ENCODE data around the gene MCL1.
"Not testable (repeated sequence)": the region's sequence is repeated elsewhere in the genome, so short reads cannot be mapped to it uniquely, and the experiment has no call there.

MCL1 gene

DNA sequence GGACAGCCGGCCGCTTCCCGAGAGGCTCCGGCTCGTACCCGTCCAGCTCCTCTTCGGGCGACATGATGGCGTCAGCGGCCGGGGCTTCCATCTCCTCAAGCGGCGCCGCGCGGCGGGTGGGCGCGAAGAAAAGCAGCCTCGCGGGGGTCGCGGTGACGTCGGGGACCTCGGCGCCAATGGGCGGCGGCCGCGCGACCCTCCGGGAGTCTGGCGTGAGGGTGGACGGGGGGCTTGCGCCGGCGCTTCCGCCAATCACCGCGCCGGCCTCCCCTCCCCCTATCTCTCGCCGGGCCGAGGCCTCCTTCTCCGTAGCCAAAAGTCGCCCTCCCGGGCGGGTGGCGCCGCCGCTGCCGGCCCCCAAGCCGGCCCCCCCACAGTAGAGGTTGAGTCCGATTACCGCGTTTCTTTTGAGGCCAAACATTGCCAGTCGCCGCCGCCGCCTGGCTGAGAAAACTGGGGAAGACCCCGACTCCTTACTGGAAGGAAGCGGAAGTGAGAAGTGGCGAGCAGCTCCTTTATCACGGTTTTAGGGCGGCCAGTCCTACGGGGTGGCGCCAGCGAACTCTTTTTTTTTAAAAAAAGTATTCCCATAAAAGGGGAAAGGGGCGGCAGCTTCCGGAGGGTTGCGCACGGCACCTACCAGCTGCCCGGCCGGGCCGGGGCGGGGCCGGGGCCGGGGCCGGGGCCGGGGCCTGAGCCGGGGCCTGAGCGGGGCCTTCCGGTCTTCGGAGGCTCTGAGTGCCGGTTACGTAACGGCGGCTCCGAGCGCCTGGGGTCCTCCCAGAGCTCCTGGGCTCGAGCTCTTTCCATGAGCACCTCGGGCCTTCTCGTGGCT lies at the start of gene MCL1:
MCL1 (minus strand) TSS at position 501 of the 835 bp plus-strand sequence; CDS start at position 421, 80 bp downstream.
- DNase-seq (ENCODE audit: low read depth), result peak; percentile 84

DNA sequence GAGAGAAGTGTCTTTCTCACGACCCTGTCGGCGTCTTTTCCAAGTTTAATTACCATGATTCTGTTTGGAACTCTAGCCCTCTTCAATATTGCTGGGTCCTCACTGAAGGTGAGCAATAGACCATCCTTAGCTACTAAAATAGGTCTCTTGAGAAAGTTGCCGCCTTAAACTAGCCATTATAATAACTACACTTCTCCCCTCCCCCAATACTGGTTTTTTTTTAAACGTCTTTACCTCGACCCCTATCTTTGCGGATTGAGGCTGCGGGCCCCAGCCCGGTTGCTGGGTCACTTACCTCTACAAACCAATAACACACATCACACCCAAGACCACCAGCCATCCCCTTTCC lies 49.3 kb upstream of the MCL1 start:
- DNase-seq (ENCODE audit: low read depth), result no peak

DNA sequence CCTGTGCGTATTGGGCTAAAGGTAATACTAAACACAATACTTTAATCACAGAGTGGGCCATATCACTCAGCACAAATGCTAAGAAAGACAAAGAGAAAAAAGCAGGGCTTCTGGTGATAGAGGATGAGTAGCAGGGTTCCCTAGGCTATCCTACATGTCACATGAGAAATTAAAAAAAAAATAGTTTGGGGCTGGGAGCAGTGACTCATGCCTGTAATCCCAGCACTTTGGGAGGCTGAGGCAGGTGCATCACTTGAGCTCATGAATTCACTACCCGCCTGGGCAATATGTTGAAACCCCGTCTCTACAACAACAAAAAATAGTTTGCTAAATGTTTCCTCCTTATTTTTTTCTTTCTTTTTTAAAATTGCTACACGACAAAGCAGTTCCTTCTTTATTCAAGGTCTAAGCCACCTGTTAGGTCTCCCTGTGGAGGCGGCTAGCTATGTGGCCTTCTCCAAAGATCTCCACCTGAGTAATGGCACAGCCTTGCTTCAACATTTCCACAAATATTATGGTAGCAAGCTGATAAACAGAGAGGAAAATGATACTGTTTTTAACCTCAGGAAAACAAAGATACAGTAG lies 48.5 kb upstream of the MCL1 start:
- DNase-seq (ENCODE audit: low read depth), result no peak

- DNase-seq (ENCODE audit: low read depth), result no peak
Measured at GRCh38 chr1:150626150-150626549, 46.7 kb upstream of the MCL1 start.

GRCh38 chr1:150624546-150624945 lies 45.1 kb upstream of the MCL1 start:
- DNase-seq (ENCODE audit: low read depth), result not testable (repeated sequence)

- DNase-seq (ENCODE audit: low read depth), result not testable (repeated sequence)
Measured at GRCh38 chr1:150624134-150624533, 44.7 kb upstream of the MCL1 start.

DNA sequence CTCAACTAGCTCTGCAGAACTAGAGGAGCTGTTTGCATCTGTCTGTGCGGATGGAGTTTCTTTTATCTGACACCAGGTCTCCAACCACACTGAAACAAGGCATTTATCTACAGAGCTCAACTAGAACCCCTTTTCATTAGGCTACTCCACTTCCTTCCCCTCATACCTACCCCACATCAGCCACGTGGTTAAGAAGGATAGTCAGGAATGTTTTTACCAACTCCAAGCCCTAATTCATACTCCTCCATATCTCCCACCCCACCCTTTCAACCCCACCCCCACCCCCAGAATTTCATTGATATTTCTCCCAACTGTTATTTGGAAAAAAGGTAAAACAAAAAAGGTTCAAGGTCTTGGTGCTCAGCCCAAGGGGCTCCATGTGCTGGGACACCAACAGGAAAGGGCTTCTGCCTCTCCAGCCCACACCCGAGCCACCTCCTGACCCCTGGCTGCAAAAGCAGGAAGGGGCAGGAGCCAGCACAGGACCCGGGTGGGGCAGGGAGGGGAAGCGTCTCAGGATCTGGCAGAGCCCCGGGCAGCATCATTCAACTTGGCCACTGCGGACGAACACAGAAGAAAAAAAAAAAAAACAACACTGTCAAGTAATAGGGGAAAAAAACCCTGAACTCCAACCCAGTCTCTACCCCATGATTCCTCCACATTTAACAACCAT lies 43.0 kb upstream of the MCL1 start:
- DNase-seq (ENCODE audit: low read depth), result no peak

GRCh38 chr1:150621497-150622302 lies 42.3 kb upstream of the MCL1 start:
- peak; percentile 28 for DNase-seq (ENCODE audit: low read depth)

DNA sequence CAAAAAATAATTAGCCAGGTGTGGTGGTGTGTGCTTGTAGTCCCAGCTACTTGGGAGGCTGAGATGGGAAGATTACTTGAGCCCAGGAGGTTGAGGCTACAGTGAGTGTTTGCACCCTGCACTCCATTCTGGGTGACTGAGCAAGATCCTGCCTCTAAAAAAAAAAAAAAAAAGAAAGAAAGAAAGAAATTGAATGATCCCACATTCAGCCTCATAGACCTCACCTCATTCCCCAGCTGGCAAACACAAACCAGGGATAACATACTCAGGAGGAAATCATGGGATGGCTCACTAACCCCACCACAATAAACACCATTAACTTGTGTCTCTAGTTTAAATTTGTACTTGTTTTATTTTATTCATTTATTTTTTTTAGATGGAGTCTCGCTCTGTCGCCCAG lies 41.5 kb upstream of the MCL1 start:
- DNase-seq (ENCODE audit: low read depth), result no peak

DNA sequence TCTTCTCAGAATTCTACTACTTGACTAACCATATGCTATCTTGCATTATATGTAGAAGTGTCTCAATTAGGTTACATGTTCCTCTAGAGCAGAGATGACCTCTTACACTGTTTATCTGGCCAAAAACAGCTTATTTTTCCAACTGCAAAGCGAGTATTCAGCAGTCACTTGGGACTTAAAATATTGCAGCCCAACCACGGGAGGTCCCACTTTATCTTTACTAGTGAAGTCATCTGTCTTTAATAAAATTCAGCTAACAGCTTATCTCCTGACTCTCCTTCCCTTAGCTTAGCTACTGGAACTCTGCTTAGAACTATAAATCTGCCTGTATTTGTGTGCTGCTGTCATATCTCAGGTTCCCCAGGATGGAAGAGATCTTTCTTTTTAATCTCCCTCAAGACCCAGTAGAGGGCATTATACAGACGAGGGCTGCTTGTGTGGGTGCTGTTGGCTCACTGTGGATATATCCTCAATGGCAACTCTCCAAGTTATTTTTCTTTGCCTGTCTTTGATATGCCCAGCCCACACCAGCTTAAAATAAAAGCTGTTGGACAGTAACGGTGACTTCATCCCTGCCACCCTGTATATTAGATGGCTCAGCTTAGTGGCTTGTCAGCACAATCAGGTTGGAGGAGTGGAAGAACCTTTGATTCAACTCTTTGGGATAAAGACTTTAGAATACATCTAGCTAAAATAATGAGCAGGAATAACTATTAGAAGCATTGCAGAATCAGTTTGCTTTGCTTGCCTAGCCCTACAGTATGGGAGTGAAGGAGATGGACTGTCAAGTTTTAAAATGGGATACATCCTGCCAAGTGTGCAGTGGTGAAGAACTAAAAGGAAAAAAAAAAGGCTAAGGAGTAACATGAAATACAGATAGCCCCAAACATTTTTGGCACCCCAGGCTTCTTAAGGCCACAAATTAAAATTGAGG lies 40.4 kb upstream of the MCL1 start:
- DNase-seq (ENCODE audit: low read depth), result no peak

DNA sequence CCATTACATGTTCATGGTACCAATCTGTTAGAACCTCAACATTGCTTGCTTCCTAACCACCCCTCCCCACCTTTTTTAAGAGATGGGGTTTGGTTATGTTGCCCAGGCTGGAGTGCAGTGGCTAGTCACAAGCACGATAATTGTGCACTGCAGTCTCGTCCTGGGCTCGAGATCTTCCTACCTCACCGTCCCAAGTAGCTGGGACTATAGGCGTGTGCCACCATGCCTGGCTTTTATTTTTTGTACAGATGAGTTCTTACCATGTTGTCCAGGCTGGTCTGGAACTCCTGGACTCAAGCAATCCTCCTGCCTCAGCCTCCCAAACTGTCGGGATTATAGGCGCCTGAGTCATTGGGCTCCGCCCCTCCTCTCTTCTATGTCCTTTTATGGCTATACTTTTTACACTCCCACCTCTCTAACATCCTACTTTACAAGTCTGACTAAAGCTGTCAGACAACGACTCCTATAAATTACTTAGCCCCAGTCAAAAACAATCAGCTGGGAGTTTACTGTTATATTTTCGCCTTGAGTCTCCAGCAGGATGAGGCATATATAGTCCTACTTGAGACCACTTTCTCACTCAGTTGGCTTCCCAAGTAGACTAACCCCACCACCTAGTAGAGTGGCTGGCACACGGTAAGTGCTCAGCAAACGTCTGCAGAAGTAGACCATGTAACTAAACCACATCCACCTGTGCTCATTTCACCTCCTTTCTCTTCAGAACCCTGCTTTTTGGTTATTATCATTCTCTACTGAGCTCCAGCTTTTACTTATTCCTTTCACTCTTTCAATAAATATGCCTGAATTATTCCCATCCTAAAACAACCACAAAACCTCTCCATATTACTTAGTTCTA lies 36.2 kb upstream of the MCL1 start:
- no peak for DNase-seq (ENCODE audit: low read depth)

DNA sequence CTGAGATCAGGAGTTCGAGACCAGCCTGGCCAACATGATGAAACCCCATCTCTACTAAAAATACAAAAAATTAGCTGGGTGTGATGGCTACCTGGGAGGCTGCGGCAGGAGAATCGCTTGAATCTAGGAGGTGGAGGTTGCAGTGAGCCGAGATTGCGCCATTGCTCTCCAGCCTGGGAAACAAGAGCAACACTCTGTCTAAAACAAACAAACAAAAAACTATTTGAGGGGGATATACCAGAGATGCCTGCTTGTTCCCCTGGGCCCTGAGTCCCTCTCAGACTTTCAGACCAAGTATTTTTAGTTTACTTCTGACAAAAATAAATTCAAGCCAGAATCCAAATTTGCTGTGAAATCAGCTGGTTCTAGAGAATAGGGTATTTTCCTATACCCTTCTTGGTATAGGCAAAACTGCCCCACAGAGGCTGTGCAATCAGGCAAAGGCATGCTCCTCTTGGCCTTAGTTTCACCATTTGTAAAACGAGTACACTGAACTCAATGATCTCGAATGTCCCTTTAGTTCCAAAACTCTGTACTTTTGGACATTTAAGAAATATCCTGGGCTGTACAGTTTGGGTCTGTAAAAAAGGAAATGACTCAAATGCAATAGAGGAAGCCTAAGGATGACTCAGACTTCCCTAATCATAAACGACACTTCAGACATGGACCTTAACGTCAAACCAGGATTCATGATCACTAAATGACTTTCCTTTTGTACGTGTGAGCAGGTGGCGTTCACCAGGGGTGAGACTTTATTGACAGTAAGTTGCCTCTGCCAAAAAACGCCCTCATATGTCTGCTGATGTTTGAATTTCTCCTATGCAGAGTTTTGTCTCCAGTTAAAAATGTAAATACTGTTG lies 33.9 kb upstream of the MCL1 start:
- peak; percentile 58 for DNase-seq (ENCODE audit: low read depth)

DNA sequence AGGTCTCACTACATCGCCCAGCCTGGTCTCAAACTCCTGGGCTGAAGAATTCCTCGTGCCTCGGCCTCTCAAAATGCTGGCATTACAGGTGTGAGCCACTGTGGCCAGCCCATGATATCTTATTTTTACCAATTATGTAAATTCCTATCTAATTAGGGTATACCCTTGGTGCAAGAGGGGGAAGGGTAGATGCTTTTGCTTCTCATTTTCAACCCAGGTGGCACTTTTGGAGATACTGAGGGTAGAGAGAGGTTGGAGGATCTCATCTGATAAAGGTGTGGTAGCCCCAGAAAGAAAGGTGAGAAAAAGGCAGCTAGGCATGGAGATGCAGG lies 32.6 kb upstream of the MCL1 start:
- no peak for DNase-seq (ENCODE audit: low read depth)

- DNase-seq (ENCODE audit: low read depth), result no peak
Measured at GRCh38 chr1:150610576-150610975, 31.2 kb upstream of the MCL1 start.

- DNase-seq (ENCODE audit: low read depth), result no peak
Measured at GRCh38 chr1:150609732-150610131, 30.3 kb upstream of the MCL1 start.

GRCh38 chr1:150606463-150607142 lies 27.2 kb upstream of the MCL1 start:
- DNase-seq (ENCODE audit: low read depth), result no peak

DNA sequence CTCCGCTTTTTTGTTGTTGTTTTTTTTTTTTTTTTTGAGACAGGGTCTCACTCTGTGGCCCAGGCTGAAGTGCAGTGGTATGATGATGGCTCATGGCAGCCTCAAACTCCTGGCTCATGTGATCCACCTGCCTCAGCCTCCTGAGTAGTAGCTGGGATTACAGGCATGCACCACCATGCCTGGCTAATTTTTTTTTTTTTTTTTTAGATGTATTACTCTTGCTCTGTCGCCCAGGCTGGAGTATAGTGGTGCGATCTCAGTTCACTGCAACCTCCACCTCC lies 26.0 kb upstream of the MCL1 start:
- DNase-seq (ENCODE audit: low read depth), result not testable (repeated sequence)

- no peak for DNase-seq (ENCODE audit: low read depth)
Measured at GRCh38 chr1:150604226-150604588, 24.8 kb upstream of the MCL1 start.

DNA sequence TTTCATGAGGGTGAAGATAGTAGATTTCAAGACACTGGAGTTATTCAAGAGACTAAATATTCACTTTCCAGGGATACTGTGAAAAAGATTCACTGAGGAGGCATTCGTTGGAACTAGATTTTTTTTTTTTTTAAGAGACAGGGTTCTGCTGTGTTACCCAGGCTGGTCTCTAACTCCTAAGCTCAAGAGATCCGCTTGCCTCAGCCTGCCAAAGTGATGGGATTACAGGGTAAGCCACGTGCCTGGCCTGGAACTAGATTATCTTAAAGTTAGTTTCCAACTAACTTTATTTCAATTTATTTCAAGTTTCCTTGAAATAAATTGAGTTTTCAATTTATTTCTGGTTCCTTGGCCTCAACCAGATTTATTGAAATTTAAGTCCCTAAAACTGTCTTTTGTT lies 24.3 kb upstream of the MCL1 start:
- no peak for DNase-seq (ENCODE audit: low read depth)
